Stimulated activated CD8-positive, alpha-beta memory T cell treated with anti-CD3 and anti-CD28 coated beads, Interleukin-7, amount 100 ng/mL, for 24 hours (primary cell): Measurements from ENCODE around the gene TUBB4B.

Source experiments
- DNase-seq: peaks from one replicate; pipeline ENCODE4 v3.0.0-alpha.2; 2020; ENCODE audit warnings: low read depth

Gene TUBB4B

DNA sequence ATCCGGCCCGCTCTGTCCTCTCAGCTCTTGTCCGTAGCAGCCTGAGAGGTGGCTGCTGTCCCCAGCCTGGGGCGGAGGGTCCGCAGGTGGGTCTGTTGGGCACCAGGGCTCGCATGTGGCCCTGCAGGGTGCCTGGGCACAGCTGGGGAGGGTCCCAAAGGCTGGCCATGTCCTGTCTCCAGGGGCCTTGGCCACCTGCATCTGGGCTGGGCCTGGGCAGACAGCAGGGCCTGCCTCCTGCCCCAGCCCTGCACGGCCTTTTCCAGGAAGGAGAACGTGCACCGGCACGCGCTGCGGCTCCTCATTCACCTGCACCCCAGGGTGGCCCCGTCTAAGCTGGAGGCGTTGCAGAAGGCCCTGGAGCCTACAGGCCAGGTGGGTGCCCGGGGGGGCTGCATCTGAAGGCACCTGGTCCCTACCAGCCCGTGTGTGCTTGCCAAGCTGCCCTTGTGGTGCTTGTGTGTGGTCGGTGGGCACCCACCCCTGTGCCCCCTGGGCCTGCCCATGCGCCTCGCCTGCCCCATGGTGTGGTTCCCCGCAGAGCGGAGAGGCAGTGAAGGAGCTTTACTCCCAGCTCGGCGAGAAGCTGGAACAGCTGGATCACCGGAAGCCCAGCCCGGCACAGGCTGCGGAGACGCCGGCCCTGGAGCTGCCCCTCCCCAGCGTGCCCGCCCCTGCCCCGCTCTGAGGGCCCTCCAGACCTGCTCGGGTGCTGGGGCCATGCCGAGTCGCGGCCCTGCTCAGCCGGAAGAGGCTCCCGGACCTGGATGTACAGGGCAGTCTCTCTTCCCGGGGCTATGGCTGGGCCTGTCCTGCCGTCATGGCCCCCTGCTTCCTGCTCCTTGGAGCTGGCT, 31.4 kb downstream of the TUBB4B start:
- no peak for DNase-seq

DNA sequence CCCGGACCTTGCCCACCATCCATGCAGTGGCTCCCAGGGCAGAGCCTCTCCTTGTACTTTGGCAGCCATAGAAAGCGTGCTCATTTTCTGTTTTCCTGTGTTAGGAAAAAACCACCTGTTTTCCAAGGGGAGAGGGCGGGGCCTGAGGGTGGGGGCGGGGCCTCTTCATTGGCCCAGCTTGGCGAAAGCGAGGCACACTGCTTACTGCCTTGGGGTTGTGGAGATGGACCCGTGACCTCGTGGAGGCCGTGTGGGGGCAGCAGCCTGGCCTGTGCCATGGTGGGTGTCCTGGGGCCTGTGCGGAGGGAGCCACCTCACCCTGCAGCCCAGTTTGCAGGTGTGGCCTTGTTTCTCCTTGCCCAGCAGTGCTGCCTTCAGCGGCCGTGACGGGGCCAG, 32.0 kb downstream of the TUBB4B start:
- no peak for DNase-seq

DNA sequence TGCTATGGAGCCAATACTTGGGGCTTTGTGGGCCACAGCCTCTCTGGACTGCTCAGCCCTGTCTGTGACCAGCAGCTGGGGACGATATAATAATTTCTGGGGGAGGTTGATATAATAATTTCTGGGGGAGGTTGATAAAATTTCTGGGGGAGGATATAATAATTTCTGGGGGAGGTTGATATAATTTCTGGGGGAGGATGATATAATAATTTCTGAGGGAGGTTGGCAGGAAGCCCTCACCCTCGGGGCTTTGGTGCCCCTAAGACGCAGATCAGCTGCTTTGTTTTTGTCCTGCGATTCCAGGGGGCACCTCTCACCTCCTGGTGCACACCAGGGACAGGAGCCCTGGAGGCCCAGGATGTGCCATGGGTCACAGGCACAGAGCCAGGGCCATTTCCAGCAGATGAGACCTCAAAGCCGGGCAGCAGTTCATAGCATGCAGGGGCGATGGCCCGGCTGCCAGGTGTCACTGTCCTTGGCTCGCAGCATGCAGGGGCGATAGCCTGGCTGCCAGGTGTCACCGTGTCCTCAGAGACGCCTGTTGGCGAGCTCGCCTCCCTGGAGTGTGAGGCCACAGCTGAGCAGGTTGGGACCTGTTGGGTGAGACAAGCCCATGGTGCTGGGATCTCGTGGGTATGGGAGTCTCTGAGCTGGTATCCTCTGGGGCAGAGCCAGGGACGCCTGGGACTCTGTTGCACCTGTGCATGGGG, 32.7 kb downstream of the TUBB4B start:
- no peak for DNase-seq

DNA sequence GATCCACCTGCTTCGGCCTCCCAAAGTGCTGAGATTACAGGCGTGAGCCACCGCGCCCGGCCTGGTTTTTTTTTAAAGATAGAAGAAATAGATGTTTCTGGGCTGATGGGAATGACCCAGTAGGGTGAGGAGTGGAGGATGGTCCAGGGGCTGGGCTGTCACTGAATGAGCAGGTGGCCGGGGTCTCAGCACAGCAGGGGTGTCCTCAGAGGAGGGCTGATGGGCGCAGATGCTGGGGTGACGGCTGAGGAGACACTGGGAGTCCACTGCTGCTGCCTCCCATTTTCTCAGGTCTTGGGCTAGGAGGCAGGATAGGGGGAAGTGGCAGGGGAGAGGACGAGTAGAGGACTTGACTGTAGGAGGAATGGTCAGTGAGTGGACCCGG, 34.1 kb downstream of the TUBB4B start:
- no peak for DNase-seq

DNA sequence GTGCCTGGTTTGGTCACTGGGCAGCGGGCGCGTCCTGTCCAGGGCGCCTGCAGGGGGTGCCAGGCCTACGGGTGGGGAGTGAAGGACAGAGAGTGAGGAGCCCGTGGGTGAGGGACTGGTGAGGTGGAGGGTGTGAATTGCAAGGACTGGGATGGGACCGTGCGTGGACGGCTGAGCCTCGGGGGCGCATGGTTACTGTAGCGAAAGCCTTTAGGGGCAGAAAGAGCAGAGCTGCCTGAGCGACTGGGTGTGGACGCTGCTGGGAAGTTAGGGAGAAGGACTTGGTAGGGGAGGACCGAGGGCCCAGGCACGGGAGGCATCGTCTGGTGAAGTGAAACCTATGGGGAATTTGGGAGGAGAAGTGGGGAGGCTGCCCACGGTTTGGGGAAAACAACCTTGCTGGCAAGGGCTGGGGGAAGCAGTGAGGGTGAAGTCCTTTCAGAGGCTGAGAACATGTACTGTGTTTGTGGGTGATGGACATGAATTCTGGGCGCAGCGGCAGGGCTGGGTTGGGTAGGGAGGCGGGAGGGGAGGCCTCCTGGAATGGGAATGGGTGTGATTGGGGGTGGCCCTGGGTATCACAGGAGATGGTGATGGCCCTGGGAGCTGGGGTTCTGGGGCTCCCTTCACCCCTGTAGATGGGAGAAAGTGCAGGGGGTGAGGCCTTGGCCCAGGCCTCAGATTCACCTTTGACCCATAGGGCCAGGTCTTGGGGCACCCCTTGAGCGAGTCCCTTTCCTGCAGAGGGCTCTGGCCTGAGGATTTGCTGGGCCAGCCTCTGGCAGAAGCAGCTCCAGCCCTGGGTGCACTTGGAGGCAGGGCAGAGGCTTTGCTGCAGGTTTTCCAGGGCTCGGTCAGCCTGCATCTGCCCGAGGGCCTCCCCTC, 34.7 kb downstream of the TUBB4B start:
- DNase-seq: no peak

DNA sequence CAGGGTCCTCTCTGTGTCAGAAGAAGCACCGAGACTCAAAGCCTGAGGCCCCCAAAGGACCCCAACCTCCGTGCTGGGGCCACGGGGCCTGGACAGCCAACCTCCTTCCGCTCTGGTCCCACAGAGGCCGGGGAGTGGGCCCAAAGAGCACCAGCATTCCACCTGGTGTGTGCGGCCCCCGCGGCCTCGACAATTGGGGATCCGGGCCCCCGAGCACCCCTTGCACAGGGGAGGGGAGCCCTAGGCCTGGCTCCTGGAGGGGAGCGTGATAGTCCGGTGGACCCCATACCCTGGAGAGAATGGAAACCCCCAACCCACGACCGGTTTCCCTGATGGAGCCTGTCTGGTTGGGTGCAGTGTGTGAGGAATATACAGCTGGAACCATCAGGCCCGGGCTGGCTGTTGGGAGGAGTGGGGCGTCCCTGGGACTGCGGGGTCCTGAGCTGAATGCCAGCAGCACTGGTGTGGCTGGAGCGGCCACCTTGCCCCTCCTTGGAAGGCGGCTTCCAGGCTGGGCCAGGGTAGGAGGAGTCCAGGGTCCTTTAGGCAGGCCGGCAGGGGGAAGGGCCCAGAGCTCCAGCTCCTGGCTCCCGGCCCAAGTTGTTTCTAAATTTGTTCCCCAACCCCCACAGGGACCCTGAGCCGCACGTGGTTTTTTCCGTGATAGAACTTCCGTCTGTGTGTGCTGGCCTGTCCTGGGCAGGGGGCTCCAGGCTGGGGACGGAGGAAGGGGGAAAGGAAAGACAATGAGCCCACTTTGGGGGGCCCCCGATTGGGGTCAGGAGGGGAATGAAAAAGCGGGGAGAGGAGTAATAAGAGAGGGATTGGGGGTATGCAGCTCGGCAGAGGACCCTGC, 35.6 kb downstream of the TUBB4B start:
- no peak for DNase-seq

DNA sequence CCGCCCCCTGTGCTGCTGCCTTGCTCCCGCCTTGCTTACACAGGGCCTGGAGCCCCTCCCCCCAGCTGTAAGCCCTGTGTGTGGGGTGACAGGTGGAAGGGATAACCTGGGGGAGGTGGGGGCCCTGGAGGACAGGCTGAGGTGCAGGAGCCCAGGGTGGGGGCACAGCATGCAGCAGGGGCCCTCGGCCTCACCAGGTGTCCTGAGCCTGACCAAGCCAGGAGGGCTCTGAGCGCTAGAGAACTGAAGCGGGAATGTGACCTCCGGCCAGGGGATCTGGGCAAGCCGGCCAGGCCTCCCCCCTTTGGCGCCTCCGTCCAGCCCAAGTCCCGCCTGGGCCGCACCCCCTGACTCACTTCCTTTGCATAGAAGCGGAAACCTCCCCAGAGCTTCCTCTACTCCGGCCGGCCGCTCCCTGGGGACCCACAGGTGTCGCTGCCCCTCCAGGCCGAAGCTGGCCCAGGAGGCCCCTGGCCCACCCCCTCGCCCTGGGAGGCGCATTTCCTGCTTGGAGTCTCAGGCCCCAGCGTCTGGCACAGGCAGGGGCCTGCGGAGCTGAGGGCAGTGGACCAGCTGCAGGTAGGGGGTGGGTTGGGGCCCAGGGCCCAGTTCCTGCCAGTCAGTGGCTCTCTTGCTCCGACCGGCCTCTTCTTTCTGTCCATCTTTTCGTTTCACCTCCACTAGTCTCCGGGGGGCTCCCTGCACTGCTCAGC, 36.4 kb downstream of the TUBB4B start, which contains the start of gene TOR4A:
TOR4A (plus strand) TSS at position 398 of the 713 bp plus-strand sequence. CDS start 964 bp downstream, outside the sequence.
- no peak for DNase-seq

DNA sequence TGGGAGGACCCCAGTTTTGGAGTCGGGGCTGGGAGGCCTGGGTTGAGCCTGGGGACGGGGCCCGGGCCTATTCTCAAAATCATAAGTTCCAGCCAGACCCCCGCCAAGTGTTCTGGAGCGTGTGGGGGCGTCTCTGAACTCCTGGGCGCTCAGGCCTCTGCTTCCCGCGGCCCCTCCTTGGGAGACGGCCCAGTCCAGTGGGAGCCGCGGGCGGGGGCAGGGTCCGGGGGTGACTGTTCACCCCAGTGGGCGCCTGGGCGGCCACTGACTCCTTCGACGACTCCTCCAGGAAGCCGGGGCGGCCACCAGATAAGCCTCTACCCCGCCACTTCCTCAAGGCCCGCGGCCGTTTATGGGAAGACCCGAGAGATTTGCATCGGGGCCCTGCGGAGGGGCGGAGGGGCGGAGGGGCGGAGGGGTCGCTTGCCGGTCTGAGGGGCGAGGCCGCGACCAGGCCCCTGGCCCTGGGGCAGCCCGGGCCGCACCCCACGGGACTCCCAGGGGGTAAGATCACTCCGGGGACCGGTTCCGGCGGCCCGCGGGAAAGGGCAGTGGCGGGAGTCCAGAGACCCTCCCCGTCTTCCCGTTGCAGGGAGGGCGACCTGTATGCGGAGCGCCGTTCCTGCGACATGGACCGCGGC, 37.1 kb downstream of the TUBB4B start:
- no peak for DNase-seq

DNA sequence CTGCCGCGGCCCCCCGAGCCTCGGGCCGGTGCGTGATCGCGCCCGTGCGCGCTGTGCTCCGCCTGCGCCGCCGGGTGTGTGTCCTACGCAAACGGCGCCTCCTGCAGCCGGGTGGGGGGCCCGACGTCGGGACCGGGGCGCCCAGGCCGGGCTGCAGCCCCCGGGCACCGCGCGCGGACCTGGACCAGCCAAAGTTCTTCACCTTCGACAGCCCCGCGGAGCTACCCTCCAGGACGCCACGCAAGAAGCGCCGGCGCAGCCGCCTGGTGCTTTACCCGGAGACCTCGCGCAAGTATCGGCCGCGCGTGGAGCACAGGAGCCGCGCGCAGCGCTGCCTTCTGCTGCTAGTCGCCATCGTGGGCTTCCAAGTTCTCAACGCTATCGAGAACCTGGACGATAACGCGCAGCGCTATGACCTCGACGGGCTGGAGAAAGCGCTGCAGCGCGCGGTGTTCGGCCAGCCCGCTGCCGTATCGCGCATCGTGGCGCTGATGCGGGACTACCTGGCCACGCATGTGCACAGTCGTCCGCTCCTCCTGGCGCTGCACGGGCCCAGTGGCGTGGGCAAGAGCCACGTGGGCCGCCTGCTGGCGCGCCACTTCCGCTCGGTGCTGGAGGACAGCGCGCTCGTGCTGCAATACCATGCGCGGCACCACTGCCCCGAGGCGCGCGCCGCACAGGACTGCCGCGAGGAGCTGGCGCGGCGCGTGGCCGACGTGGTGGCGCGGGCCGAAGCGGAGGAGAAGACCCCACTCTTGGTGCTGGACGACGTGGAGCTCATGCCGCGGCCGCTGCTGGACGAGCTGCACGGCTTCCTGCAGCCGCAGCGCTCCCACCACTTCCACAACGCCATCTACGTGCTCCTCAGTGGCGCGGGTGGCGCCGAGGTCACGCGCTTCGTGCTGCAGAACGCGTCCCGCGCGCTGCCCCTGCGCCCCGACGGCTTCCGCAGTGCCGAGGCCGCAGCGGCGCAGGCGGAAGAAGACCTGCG, 37.9 kb downstream of the TUBB4B start:
- no peak for DNase-seq

DNA sequence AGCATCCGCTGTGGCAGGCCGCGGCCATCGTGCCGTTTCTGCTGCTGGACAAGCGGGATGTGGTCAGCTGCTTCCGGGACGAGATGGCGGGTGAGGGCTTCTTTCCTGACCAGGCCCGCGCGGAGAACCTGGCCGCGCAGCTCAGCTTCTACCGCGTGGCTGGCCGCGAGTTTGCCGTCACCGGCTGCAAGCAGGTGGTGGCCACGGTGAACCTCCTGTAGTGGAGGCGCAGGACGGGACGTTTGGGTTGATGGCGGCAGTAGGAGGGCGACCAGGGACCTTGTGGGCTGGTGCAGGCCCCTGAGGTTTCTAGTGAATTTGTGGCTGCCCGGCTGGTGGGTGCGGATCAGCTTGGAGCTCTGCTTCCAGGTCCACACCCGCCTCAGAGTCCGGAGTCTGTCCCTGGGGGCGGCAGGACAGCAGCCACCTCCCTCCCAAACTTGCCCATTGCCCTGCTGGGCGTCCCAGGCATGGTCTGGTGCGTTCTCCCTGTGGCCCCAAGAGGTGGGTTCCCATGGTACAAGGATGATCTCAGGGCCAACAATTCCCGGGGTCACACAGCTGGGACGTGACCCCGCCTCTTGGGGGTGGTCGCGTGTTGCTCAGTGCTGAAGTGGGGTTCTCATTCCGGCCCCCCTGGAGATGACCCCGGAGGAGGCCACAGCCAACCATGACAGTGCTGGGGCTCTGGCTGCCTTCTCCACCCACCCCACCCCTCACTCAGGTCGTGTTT, 38.8 kb downstream of the TUBB4B start:
- no peak for DNase-seq

DNA sequence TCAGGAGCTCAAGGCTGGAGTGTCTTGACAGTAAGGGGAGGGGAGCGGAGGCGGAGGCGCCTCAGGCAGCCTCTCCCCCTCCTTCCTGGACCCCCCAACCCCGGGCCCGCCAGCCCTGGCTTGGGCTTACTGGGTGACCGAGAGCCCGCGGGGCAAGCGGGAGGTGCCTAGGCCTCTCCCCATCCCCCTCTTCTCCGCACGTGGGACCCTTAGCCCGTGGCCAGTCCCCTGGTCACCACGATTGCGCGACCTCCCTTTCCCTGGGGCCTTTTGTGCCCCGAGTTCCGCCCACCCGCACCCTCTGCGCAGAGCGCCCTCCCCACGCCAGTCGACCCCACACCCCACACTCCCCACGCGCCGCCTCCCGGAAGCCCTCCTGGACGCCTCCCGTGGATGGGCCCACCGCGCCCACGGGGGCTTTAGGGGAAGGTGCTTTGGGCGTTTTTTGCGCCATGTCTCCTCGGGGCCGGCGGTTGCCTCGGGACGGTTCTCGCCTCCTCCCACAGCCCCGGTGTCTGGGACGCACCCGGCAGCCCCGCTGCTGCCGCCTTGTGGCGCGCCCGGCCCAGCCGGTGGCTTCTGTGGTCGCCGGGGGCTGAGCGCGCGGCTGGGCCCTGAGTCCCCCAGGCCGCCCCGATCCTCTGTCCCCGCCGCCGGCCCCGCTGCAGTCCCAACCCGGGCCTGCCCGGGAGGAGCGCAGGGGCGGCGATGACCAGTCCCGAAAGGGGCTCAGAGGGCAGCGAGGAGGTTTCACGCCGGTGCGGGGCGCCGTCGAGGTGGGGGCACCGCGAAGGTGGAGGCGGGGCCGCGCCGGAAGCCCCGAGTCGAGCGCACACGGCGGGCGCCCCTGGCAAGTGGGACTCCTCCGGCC, 39.6 kb downstream of the TUBB4B start:
- no peak for DNase-seq

DNA sequence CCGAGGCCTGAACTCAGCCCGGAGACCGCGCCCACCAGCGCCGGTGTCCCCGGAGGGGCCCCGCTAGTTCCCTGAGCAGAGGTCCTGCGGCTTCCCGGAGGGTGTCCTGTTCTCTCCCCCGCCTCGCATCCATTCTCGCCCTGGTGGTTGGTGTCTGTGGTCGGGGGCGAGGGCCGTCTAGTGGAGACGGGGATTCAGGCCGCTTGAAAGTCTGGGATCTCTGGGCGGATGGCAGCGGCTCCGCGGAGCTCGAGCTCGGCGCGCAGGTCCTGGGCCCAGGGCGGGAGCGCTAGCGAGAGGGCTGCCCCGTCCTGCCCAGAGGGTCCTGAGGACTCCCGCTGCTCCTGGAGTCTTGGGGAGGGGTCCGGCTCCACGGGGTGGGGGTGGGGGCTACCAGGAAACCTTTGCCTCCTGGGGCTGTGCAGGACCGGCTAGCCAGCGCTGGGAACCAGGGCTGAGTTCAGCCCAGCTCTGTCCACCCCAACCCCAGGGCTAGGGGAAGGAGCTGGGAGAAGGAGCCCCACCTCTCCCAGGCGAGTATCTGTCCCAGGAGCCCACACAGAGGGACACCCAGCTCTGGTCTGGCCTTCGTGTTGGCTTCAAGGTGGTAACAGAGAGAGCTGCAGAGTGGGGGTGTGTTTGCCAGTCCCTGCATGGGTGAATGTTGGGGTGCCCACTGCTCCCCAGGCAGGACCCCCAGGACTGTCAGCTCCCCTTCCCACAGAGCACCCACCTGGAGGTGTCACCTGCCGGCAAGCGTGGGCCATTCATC, 40.4 kb downstream of the TUBB4B start:
- no peak for DNase-seq

DNA sequence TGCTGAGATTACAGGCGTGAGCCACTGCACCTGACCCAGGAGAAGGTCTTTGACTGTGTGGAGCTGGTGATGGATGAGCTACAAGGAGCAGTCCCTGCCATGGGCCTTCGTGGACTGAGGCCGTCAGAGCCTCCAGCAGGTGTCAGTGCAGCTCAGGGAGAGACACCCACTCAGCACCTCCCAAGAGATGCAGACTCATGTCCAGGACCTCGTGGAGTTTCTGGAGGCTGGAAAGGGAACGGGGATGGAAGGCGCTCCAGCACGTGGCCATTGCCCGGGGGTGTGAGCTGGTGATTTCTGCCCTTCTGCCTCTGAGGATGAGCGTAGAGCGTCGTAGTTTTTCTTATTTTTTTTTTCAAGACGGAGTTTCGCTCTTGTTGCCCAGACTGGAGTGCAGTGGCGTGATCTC, 45.9 kb downstream of the TUBB4B start:
- no peak for DNase-seq

DNA sequence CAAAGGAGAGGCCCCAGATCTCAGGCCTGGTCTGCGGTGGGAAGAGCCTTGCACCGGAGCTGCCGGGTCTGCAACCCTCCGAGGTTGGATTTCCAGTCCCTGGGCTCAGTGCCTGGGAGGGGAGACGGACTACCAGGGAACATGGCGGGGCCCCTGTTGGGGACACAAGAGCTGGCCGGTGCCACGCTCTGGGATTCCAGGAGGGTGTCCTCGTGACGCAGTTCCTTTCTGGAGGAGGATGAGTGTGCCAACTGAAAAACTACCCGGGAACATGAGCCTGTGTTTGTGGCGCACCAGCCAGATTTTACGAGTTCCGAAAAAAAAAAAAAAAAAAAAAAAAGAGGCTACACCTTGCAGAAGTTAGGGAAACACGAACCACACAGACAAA, 52.0 kb downstream of the TUBB4B start:
- no peak for DNase-seq
